SK-N-SH (cell line): Measurements from ENCODE around the gene TM9SF4. TPM values are rescaled to one million over a fixed set of nuclear protein-coding genes. Genes with fewer than 3 reads are reported as not detected.

Experiments
- CTCF ChIA-PET: fragments of 300-600, 350-600 bp; formaldehyde crosslinking; extraction: SDS; loops from one replicate; lab custom pipeline; 2021; lab: Yijun Ruan, JAX
- POLR2A ChIA-PET: fragments of 350-600 bp; sonication (Branson Sonifier 250); formaldehyde crosslinking; extraction: SDS; loops from one replicate; lab custom pipeline; 2020; ENCODE audit warnings: antibody characterized with exemption, inconsistent platforms; lab: Yijun Ruan, JAX
- DNase-seq: peaks from one replicate; pipeline ENCODE4 v3.0.0; 2012
- H2AFZ ChIP-seq: fragments of 200-600 bp; sonication (generic); 2 replicates; pipeline ENCODE4 v1.8.1; 2016; ENCODE audit warnings: antibody characterized with exemption, mild to moderate bottlenecking, low read depth
- H3F3A ChIP-seq: fragments of 200-600 bp; sonication (generic); replicated peaks from 2 replicates; pipeline ENCODE3; 2016; ENCODE audit warnings: antibody characterized with exemption, mild to moderate bottlenecking; ENCODE audit not compliant: insufficient read depth
- H3K27ac ChIP-seq, 2 experiments: fragments of 200-500 bp in 1 of 2; fragments of 200-600 bp in 1 of 2; sonication (Bioruptor generic) in 1 of 2; sonication (generic), shearing (Covaris generic) in 1 of 2; 2 replicates each; pipeline versions ENCODE4 v1.5.1 to v1.6.1; 2014 to 2016; ENCODE audit warnings: low read depth in 2 of 2, inconsistent platforms in 1 of 2, low read length in 1 of 2, mild to moderate bottlenecking in 1 of 2, mixed read lengths in 1 of 2
- H3K27me3 ChIP-seq: fragments of 200-600 bp; sonication (generic), shearing (Covaris generic); 2 replicates; pipeline ENCODE4 v1.6.1; 2016; ENCODE audit warnings: mixed run types; ENCODE audit not compliant: insufficient read depth
- H3K36me3 ChIP-seq, 2 experiments: fragments of 200-500 bp in 1 of 2; fragments of 200-600 bp in 1 of 2; sonication (Bioruptor generic) in 1 of 2; sonication (generic) in 1 of 2; replicated peaks in 1 of 2; 2 replicates each; pipeline versions ENCODE3 to v1.5.1; 2014 to 2016; ENCODE audit warnings: low read length in 1 of 2, mild to moderate bottlenecking in 1 of 2; ENCODE audit not compliant: insufficient read depth in 2 of 2, control insufficient read depth in 1 of 2
- H3K4me1 ChIP-seq, 2 experiments: fragments of 200-500 bp in 1 of 2; fragments of 200-600 bp in 1 of 2; sonication (Bioruptor generic) in 1 of 2; sonication (generic), shearing (Covaris generic) in 1 of 2; 2 replicates each; pipeline versions ENCODE4 v1.5.1 to v1.6.1; 2014 to 2016; ENCODE audit warnings: low read depth in 1 of 2, low read length in 1 of 2, mixed run types in 1 of 2; ENCODE audit not compliant: insufficient read depth in 2 of 2, control insufficient read depth in 1 of 2
- H3K4me2 ChIP-seq: fragments of 200-600 bp; sonication (generic), shearing (Covaris generic); 2 replicates; pipeline ENCODE4 v1.6.1; 2017; ENCODE audit warnings: mixed run types
- H3K4me3 ChIP-seq, 2 experiments: fragments of 200-500 bp in 1 of 2; fragments of 200-600 bp in 1 of 2; sonication (Bioruptor generic) in 1 of 2; sonication (generic), shearing (Covaris generic) in 1 of 2; 2 replicates each; pipeline versions ENCODE4 v1.5.1 to v1.8.1; 2014 to 2016; ENCODE audit warnings: low read depth in 2 of 2, inconsistent platforms in 1 of 2, low read length in 1 of 2, mild to moderate bottlenecking in 1 of 2, mixed read lengths in 1 of 2, moderate library complexity in 1 of 2
- H3K79me2 ChIP-seq: fragments of 200-600 bp; sonication (generic); 2 replicates; pipeline ENCODE4 v1.8.1; 2017; ENCODE audit warnings: mild to moderate bottlenecking; ENCODE audit not compliant: insufficient read depth
- H3K9ac ChIP-seq: fragments of 200-600 bp; sonication (generic); 2 replicates; pipeline ENCODE4 v1.6.1; 2017; ENCODE audit warnings: mixed run types
- H3K9me2 ChIP-seq: fragments of 200-600 bp; sonication (generic); 2 replicates; pipeline ENCODE4 v1.6.1; 2017; ENCODE audit warnings: mixed run types
- H3K9me3 ChIP-seq: fragments of 200-600 bp; sonication (generic); 2 replicates; pipeline ENCODE4 v1.6.1; 2017; ENCODE audit warnings: mixed run types, mild to moderate bottlenecking, moderate library complexity
- H4K20me1 ChIP-seq: fragments of 200-600 bp; sonication (generic); 2 replicates; pipeline ENCODE4 v1.6.1; 2017; ENCODE audit warnings: mild to moderate bottlenecking, mixed run types; ENCODE audit not compliant: insufficient read depth
- ELF1 ChIP-seq: IDR thresholded peaks from 2 replicates; pipeline ENCODE4 v1.4.0; 2012
- EZH2phosphoT487 ChIP-seq: fragments of 200-600 bp; sonication (generic); IDR thresholded peaks from 2 replicates; pipeline ENCODE4 v1.6.1; 2017; ENCODE audit warnings: low read depth, mixed run types, mild to moderate bottlenecking, antibody characterized with exemption, moderate library complexity, borderline replicate concordance
- FOXM1 ChIP-seq: IDR thresholded peaks from 2 replicates; pipeline ENCODE4 v1.4.0; 2012; ENCODE audit warnings: low read depth, mild to moderate bottlenecking
- GABPA ChIP-seq: IDR thresholded peaks from 2 replicates; pipeline ENCODE4 v1.4.0; 2012; ENCODE audit warnings: low read depth, mild to moderate bottlenecking
- GATA2 ChIP-seq: sonication (generic); formaldehyde crosslinking; IDR thresholded peaks from 2 replicates; pipeline ENCODE4 v1.5.0; 2020; ENCODE audit warnings: mild to moderate bottlenecking, missing genetic modification reagents
- IRF3 ChIP-seq: fragments of 150-350 bp; IDR thresholded peaks from 2 replicates; pipeline ENCODE4 v1.6.1; 2016; ENCODE audit warnings: mild to moderate bottlenecking, low read depth, low read length
- JUND ChIP-seq: IDR thresholded peaks from 2 replicates; pipeline ENCODE4 v1.4.0; 2012
- MXI1 ChIP-seq: IDR thresholded peaks from 2 replicates; pipeline ENCODE4 v1.6.1; 2012; ENCODE audit warnings: mild to moderate bottlenecking, low read depth, low read length, improper control_type of control experiment
- NFIC ChIP-seq: IDR thresholded peaks from 2 replicates; pipeline ENCODE4 v1.4.0; 2012; ENCODE audit warnings: borderline replicate concordance
- NRF1 ChIP-seq: IDR thresholded peaks from 2 replicates; pipeline ENCODE4 v1.6.1; 2012; ENCODE audit warnings: low read depth, mild to moderate bottlenecking, low read length
- POLR2AphosphoS5 ChIP-seq: IDR thresholded peaks from 2 replicates; pipeline ENCODE4 v1.6.1; 2012; ENCODE audit warnings: low read depth, low read length
- RAD21 ChIP-seq: IDR thresholded peaks from 2 replicates; pipeline ENCODE4 v1.6.1; 2012; ENCODE audit warnings: mild to moderate bottlenecking, low read length
- RCOR1 ChIP-seq: fragments of 150-350 bp; IDR thresholded peaks from 2 replicates; pipeline ENCODE4 v1.6.1; 2017; ENCODE audit warnings: antibody characterized with exemption, low read length
- REST ChIP-seq: IDR thresholded peaks from 2 replicates; pipeline ENCODE4 v1.6.1; 2012; ENCODE audit warnings: mild to moderate bottlenecking, low read depth, low read length, moderate library complexity
- RXRA ChIP-seq: IDR thresholded peaks from 2 replicates; pipeline ENCODE4 v1.4.0; 2012; ENCODE audit warnings: low read depth, mild to moderate bottlenecking, borderline replicate concordance
- SIN3A ChIP-seq: IDR thresholded peaks from 2 replicates; pipeline ENCODE4 v1.6.1; 2012; ENCODE audit warnings: low read depth, mild to moderate bottlenecking, low read length, moderate library complexity, borderline replicate concordance
- TCF12 ChIP-seq: IDR thresholded peaks from 2 replicates; pipeline ENCODE4 v1.4.0; 2012
- USF1 ChIP-seq: IDR thresholded peaks from 2 replicates; pipeline ENCODE4 v1.4.0; 2012; ENCODE audit warnings: low read depth, borderline replicate concordance
- YY1 ChIP-seq: IDR thresholded peaks from 2 replicates; pipeline ENCODE4 v1.4.0; 2012; ENCODE audit warnings: low read depth, mild to moderate bottlenecking
- WGBS: methylation state at CpG from one replicate; pipeline ENCODE4 v1.1.6; 2017; ENCODE audit warnings: low lambda C conversion rate; 5-methylcytosine and 5-hydroxymethylcytosine counted together
- polyA plus RNA-seq, 3 experiments: library from polyadenylated mRNA; depleted of rRNA; stranded (reverse); fragments of >200 nt; gene quantifications; 2 replicates each; pipeline ENCODE4 v1.2.3, GENCODE V29; 2012
- TF ChIP-seq, protein P1 (sequence below): IDR thresholded peaks from 2 replicates; pipeline ENCODE4 v1.4.0; 2012; ENCODE audit warnings: low read depth
- TF ChIP-seq, protein P2 (sequence below): fragments of 150-350 bp; IDR thresholded peaks from 2 replicates; pipeline ENCODE4 v1.6.1; 2017; ENCODE audit warnings: antibody characterized with exemption, low read length, low read depth, borderline replicate concordance

Gene TM9SF4
- polyA plus RNA-seq, 1 of the 3 experiments (the other 2 are of a cell fraction), result 61.0 TPM

DNA sequence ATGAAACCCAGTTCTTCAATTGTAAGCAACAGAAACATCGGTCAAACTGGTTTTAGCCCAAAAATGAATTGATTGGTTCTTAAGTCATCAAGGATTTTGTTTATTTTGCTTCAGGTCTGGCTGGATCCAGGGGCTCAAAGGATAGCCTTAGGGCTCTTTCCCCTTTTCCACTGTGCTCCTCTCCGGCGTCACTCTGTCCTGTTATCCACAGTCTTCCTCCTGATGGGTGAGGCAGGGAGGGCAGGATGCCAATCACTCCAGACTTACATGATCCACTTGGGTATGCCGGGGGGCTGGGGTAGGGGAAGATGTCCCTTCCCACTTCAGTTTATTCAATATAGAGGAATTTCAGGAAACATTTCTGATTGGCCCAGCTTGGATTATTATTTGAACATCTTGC lies 58.0 kb downstream of the TM9SF4 start:
- Histone ChIP-seq H3K9me2 (no peaks in the 10 kb centered on the region), H3K9ac (no peak overlapping the region), H3K27ac (no peak overlapping the region), H4K20me1 (no peaks in the 10 kb centered on the region), H3K79me2 (no peaks in the 10 kb centered on the region), H3K36me3 (peaks cover 4 to 30% of the 10 kb centered on the region in 2 experiments), H3K4me3 (no peak overlapping the region), H3F3A (peaks cover 5% of the 10 kb centered on the region), H3K27me3 (no peaks in the 10 kb centered on the region), H3K4me1 (peaks cover 0 to 3% of the 10 kb centered on the region in 2 experiments; a peak in 2 of 4 replicates), H3K9me3 (no peaks in the 10 kb centered on the region), H2AFZ (no peak overlapping the region), H3K4me2 (no peak overlapping the region)
- TF ChIP-seq EZH2phosphoT487 (no peak), ELF1 (no peak), POLR2AphosphoS5 (no peak), RCOR1 (no peak), GATA2 (CRISPR knock-in tag) (no peak), RXRA (no peak), JUND (no peak)
- no peak for DNase-seq
- ChIA-PET POLR2A (no interaction called here), CTCF (interaction anchor here (1.0 kb wide), 1 partner anchor 13 kb away, joined by 3 read pairs; no protein-coding TSS in a partner anchor)
- WGBS, result 96% methylated on average over 4 of the region's 4 CpGs

GRCh38 chr20:32168184-32168910 lies 58.8 kb downstream of the TM9SF4 start:
- Histone ChIP-seq H3K4me1 (peaks cover 0 to 2% of the 10 kb centered on the region in 2 experiments; a peak in 1 of 4 replicates), H3K79me2 (no peaks in the 10 kb centered on the region), H3K27me3 (no peaks in the 10 kb centered on the region), H3F3A (peaks cover 5% of the 10 kb centered on the region), H3K4me2 (no peak overlapping the region), H3K4me3 (no peak overlapping the region), H3K27ac (no peak overlapping the region), H3K9me3 (no peaks in the 10 kb centered on the region), H3K36me3 (peaks cover 0 to 25% of the 10 kb centered on the region in 2 experiments), H3K9me2 (no peaks in the 10 kb centered on the region), H4K20me1 (no peaks in the 10 kb centered on the region), H2AFZ (no peak overlapping the region), H3K9ac (no peak overlapping the region)
- no peak for DNase-seq
- ChIA-PET POLR2A (no interaction called here), CTCF (interaction anchor here (1.0 kb wide), 1 partner anchor 14 kb away, joined by 3 read pairs; no protein-coding TSS in a partner anchor)
- TF ChIP-seq REST (no peak), FOXM1 (no peak), IRF3 (no peak), RAD21 (no peak), SIN3A (no peak), GABPA (no peak), NFIC (no peak), GATA2 (CRISPR knock-in tag) (no peak), USF1 (no peak), MXI1 (no peak), RXRA (no peak), YY1 (no peak), JUND (no peak), TCF12 (no peak), NRF1 (no peak), POLR2AphosphoS5 (no peak)
- TF ChIP-seq, protein P1, sequence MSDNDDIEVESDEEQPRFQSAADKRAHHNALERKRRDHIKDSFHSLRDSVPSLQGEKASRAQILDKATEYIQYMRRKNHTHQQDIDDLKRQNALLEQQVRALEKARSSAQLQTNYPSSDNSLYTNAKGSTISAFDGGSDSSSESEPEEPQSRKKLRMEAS, result no peak
- TF ChIP-seq, protein P2, sequence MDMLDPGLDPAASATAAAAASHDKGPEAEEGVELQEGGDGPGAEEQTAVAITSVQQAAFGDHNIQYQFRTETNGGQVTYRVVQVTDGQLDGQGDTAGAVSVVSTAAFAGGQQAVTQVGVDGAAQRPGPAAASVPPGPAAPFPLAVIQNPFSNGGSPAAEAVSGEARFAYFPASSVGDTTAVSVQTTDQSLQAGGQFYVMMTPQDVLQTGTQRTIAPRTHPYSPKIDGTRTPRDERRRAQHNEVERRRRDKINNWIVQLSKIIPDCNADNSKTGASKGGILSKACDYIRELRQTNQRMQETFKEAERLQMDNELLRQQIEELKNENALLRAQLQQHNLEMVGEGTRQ, result no peak
- 75% methylated on average over 2 of the region's 2 CpGs for WGBS
